NCI-H2171 (cell line): Measurements from ENCODE around the gene SPOCD1.
"Not testable (repeated sequence)": the region's sequence is repeated elsewhere in the genome, so short reads cannot be mapped to it uniquely, and the experiment has no call there.

Experiments
- DNase-seq: peaks from one replicate; lab custom pipeline; 2025; lab: John Stamatoyannopoulos, UW

Gene SPOCD1

DNA sequence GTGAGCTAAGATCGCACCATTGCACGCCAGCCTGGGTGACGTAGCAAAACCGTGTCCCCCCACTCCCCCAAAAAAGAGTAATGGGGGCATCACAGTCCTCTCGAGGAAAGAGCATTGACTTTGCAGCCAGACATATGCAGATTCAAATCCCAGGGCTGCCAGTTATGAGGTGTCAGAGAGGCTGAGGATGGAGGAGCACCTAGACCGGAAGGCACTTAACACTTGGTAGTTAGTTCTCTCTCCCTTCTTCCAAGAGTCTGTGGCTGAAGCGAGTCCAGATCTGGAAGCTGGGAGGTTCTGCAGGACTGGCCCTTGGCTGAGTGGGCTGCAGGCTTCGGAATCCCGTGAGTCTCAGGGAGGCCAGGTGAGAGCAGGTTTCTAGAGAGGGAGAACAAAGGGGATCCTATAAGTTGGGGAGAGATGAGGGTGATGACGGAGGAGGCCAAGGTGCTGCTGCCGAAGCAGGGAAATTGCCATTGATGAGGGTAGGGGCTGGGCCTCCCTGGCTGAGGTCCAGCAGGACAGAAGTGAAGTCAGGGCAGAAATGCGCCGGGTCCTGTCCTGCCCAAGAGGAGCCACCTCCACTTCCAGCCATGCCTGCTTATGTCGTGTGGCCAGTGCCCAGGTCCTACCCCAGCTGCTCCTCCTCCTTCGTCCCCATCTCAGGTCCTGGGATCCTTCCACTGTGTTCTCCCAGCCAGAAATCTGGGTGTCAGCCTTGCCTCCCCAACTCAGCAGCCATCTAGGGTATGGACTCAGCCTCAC is 13.3 kb upstream of the SPOCD1 start:
- no peak for DNase-seq

DNA sequence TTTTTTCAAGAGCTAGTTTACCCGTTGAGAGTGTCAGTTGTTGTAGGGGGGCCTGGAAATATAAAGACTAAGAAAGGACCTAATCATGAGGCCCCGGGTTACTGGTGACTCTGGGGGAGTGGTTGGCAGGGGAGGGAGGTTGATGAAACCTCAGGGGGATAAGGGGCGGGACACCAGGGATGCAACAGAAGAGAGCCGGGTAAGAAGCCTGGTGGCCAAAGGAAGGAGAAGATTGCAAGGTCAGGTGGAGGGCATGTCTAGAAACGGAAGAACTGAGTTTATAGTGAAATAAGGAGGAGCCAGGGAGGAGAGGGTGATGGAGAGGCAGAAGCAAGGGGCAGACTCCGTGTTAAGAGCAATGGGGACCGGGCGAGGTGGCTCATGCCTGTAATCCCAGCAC is 12.5 kb upstream of the SPOCD1 start:
- DNase-seq: no peak

DNA sequence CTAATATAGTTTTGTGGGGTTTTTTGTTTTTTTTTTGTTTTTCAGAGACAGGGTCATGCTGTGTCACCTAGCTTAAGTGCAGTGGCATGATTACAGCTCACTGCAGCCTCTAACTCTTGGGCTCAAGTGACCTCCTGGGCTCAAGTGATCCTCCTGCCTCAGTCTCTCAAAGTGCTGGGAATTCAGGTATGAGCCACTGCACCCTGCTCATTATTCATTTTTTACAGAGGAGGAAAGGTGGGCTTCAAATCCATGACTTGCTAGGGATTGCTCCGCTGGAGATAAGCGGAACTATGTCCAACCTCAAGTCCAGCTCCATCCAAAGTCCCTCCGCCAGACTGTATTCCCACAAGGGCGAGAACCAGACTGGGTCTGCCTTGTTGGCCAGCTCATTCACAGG is 8.0 kb upstream of the SPOCD1 start:
- DNase-seq: no peak

DNA sequence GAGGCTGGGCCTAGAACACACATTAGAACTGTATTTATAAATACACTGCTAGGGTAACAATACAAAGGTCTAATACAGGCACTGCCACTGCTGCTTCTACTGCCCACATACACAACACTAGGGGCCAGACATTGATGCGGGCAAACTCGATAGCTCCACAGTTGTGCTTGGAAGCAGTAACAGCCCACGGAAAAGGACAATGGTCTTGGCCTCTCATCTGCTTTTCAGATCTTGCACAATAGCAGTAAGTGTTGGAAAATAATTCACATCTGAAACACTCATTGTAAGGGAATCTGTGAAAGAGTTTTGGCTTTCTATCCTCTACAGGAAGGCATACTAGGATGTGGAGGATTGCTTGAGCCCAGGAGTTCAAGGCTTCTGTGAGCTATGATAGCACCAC is 6.9 kb upstream of the SPOCD1 start:
- DNase-seq: no peak

DNA sequence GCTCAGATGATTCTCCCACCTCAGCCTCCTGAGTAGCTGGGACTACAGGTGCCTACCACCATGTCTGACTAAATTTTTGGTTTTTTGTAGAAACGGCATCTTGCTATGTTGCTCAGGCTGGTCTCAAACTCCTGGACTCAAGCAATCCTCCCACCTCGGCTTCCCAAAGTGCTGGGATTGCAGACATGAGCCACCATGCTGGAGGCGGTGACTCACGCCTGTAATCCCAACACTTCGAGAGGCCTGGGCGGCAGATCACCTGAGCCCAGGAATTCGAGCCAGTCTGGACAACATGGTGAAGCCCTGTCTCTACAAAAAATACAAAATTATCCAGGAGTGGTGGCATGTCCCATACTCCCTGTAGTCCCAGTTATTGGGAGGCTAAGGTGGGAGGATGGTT is 4.4 kb upstream of the SPOCD1 start:
- DNase-seq: not testable (repeated sequence)

DNA sequence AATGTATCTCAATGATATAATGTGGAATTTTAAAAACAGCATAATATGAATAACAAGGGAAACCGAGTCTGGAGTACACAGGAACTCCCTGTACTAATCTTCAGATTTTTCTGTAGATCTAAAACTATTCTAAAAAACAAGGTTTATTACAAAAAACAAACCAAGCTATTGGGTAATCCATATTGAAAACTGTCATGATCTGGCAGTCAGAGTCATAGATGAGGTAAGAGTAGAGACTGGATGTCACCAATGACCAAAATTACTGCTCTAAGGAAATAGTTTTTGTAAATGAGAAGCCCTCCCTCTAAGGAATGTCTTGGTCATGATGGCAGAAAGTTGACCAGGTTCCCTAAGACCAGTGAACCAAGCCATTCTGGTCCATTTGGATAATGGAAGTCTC is 2.4 kb upstream of the SPOCD1 start:
- DNase-seq: no peak

DNA sequence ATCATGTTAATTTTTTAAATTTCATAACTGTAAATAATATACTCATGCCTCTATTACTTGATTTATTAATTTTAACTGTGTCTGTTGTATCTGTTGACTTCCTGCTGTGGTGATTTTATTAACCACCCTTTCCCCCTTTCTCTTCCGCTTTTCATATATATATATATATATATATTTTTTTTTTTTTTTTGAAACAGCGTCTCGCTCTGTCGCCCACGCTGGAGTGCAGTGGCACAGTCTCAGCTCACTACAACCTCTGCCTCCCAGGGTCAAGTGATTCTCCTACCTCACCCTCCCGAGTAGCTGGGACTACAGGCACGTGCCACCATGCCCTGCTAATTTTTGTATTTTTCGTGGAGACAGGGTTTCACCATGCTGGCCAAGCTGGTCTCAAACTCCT is 1.1 kb upstream of the SPOCD1 start:
- DNase-seq: not testable (repeated sequence)

DNA sequence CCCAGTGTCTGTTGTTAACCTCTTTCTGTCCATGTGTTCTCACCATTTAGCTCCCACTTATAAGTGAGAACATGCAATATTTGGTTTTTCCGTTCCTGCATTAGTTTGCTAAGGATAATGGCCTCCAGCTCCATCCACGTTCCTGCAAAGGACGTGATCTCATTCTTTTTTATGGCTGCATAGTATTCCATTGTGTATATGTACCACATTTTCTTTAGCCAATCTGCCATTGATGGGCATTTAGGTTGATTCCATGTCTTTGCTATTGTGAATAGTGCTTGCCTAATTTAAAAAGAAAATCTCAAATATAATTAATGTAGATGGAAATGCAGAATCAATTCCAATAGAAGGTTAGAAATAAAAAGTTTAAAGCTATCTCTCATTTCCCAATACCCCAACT is 679 bp upstream of the SPOCD1 start:
- not testable (repeated sequence) for DNase-seq

DNA sequence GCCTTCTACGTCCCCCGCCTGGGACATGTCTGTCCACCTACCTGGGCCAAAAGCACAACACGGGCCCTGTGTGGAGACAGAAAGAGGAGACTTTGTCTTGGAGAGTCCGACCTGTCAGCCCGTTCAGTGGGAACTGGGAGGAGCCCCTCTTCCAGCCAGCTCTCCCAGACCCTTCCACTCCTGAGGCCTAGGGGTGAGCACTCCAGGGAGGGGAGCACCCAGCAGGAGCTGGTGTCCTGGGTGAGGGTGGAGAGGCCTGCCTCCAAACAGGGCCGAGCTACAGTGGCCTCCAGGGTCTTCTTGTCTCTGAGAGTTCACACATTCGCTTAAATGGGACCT is 546 bp downstream of the SPOCD1 start:
- DNase-seq: no peak

DNA sequence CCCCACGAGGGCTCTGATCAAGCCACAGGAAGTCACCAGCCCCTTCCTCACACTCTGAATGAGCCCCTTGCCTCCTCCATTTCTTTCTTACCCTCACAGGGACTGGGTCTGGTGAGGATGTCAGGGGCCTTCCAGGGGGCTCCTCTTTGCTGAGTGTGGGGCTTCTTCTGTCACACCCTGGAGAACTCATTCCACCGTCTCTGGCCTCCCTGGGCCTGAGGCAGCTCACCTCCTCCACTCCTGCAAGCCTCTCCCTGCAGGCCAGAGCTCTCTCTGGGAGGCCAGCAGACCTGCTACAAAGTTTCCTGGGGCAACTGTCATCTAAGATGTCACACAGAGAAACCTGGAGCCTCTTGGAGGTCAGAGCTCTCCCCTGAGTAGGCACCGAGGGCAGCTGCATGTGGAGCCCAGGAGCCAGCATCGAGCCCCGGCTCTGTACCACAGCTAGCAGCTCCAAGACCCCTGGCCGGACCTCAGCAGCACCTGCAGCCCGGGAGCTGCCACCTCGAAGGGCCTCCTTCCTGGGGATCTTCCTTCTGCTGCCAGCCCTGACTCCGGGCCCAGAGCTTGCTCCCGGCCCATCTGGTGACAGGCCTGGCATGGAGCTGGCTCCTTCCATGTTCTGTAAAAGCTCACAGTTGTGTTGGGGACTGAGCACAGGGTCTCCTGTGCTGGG is 1.1 kb downstream of the SPOCD1 start:
- no peak for DNase-seq

DNA sequence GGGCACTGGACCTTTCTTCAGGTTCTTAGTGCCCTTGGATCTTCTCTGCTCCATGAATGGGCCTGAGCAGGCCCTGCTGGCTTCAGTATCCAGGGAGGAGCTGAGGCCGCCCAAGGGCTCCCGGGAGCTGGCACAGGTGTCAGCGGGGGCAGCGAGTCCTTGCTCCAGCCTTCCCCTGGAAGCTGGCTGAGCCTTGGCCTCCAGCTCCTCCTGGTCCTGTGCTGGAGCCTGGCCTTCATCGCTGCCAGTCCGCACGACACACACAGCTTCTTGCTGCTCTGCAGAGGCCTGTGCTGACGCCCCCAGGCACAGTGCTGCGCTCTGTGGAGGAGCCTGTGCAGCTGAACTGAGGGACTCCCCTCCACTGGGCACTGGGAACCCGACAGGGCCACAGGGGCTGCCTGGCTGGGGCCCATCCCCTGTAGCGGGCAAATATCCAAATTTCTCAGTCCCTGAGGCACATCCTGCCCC is 1.7 kb downstream of the SPOCD1 start:
- DNase-seq: no peak

DNA sequence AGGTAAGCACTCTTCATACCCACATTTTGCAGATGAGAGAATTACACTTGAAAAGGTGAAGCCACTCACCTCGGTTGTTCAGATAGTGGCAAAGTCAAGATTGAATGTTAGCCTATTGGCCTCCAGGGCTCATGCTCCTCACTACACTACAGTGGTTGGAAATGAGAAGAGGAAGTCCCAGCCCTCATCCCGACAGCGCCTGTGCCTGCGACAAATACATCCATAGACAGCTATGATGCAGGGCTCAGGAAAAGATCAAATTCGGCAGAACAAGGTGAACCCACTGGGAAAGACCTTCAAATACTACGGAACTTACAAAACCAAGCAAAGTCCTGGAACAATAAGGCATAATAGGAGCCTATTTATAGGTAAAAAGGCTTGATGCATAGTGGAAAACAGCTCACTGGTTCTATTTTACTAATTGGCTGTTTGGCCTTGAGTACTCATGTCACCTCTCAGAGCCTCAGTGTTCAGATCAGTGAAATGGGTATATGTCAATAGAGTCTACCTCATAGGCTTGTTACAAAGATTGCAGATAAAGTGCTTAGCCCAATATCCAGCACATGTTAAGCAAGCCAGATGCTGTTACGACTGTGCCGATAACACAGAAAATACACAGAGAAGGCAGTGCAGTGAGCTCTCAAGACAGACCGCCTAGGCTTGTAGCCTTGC is 3.5 kb downstream of the SPOCD1 start:
- DNase-seq: no peak

DNA sequence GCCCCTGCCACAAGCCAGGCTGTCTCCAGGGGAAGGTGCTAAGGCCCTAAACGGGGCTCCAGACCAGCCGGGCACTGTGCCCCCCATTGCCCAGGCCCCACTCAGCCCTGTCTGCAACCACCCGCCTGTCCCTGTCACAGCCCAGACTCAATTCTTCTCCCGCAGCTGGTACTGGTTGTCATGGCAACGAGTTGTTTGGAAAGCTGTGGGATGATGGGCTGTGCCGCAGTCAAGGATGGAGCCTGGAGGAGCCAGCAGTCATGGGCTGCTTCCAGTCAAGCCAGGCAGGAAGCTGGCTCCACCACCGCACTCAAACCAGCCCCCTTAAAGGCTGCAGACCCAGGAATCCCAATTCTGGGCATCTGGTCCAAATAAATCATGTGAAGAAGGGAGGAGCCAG is 4.2 kb downstream of the SPOCD1 start:
- DNase-seq: peak; percentile 44

DNA sequence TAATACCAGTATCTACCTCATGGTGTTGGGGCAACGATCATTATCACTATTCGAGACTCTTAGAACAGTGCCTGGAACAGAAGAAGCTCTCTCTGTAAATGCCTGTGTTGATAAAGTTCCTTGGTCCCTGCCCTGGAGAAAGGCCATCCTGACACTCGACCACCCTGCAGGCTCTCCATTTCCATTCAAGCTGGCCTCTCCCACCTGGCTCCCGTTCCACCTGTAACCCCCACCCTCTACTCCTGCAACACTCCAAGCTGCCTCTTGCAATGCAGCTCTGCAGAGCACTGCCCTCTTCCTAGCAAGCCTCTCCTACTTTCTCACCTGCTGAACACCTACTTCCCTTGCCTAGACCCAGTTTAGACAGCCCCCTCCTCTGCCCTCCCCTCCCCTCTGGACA is 6.1 kb downstream of the SPOCD1 start:
- no peak for DNase-seq

DNA sequence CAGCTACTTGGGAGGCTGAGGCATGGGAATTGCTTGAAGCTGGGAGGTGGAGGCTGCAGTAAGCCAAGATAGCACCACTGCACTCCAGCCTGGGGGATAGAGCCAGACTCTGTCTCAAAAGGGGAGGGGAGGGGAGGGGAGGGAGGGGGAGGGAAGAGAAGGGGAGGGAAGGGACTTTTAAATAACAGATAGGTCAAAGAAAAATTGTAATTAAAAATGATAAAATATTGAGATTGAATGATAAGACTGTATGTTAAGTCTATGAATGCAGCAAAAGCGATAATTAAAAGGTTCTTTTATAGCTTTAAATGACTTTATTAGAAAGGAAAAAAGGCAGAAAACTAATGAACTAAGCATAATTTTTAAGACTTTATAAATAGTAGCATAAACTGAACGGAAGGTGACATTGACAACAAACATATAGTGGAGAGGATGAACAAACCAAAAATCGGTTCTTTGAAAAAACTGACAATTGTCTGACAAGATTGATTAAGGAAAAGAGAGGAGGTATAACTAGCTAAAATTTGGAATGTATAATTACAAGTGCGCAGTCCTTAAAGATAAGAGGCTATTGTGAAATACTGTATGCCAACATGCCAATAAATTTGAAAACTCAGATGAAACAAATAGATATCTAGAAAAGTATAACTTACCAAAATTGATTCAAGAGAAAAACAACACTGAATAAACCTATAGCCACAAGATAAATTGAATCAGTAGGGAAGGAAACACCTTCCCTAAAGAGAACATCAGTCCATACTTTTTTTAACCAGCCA is 8.4 kb downstream of the SPOCD1 start:
- no peak for DNase-seq

DNA sequence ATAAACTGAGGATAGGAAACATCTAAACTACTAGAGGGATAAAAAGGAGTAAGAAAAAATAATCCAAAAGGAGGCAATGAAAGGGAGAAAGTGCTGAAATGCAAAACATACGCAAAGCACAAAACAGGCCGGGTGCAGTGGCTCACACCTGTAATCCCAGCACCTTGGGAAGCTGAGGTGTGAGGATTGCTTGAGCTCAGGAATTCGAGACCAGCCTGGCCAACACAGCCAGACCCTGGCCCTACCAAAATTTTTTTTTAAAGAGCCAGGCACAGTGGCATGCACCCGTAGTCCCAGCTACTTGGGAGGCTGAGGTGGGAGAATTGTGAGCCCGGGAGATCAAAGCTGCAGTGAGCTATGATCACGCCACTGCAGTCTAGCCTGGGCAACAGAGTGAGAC is 10.5 kb downstream of the SPOCD1 start:
- no peak for DNase-seq

DNA sequence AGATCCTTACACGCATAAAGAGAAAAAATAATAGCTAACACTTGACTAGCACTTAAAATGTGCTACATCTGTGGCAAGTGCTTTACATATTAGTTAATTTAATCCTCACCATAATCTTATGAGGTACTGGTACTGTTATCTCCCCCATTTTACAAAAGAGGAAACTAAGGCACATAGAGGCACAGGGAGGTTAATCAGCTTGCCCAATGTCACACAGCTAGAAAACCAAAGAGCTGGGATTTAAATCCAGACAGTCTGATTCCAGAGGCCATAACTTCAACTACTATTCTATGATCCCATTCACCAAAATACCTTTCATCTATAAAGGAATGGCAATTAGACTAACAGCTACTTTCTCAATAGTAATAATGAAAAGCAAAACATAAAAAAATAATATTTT is 11.7 kb downstream of the SPOCD1 start:
- DNase-seq: no peak

DNA sequence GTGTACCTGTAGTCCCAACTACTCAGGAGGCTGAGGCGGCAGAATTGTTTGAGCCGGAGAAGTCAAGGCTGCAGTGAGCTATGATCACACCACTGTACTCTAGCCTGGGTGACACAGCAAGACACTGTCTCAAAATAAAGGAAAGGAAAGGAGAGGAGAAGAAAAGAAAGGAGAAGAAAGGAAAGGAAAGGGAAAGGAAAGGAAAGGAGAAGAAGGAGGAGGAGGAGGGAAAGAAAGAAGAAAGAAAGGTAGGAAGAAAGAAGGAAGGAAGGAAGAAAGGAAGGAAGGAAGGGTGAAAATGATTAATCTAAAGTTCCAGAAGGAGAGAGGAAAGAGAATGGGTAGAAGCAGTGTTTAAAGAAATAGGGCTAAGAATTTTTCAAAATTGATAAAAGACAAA is 12.2 kb downstream of the SPOCD1 start:
- no peak for DNase-seq

DNA sequence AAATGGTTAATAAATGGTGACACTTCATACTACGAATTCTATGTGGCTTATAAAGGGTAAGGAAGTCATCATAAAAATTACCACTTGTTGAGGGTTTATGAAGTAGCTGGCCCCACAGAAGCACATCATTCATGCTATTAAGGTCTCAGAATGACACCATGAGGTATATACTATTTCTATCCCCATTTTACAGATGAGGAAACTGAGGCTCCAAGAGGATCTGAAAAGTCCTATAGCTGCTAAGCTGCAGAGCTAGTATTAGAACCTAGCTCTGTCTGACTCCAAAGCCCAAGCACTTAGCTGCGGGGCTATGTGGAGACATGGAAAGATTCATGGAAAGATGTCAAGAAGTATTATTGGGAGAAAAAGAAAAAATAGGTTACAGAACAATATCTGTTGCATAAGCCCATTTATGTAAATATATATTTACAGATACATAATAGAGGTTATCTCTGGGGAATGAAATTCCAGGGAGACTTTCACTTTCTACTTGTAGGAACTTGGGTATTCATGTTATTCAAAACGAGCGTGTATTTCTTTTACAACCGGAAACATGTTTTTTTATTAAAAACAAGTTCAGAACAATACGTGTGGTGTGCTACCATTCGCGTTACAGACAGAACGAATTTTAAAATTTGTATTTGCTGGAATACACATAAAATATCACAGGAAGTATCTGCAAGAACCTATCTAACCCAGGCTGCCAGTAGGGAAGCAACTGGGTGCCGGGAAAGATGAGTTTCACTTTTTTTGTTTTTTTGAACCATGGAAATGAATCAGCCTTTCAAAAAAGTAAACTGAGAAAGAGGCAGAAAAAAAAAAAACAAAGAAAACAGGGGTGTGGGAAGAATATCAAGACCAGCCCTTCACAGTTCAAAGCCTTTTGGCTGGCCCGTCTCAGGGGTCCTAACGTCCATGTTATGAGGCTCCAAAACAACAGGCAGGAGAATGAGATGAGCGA is 13.4 kb downstream of the SPOCD1 start:
- no peak for DNase-seq

DNA sequence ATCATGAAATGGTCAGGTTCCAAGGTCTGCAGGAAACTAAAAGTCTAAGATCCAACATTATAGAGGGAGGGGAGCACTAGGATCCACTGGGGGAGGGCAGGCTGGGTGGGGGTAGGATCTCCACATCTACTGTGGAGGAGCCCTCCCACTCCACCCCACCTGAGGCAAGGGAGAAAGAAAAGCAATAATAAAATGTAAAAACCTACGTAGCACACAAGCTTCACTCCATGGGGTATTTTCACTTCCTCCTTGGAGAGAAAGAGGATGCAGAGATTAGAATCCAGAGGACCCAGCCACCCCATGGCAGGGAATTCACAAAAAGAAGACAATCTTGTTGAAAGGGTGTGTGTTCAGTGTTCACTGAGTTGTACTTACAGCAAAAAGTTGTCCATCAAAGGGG is 14.4 kb downstream of the SPOCD1 start:
- DNase-seq: no peak

DNA sequence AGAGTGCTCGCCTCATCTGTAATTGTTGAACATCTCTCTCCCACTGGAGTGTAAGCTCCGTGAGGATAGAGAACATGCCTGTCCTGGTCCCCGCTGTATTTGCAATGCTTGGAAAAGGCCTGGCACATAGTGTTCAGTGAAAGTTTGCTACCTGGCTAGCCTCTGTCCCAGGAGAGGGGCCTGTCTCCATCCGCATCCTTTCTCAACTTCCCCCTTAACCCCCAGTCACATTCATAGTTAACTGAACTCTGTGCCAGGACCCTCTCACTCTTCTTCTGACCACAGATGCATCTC is 15.2 kb downstream of the SPOCD1 start:
- no peak for DNase-seq
